NCI-H345 treated with DMSO at 0.1 percent for 48 hours (cell line): Measurements from ENCODE around the gene P2RX7.
"Not testable (repeated sequence)": the region's sequence is repeated elsewhere in the genome, so short reads cannot be mapped to it uniquely, and the experiment has no call there.

Experiments used
- DNase-seq: peaks from one replicate; lab custom pipeline; 2025; ENCODE audit not compliant: unreplicated experiment; lab: John Stamatoyannopoulos, UW

Gene P2RX7

DNA sequence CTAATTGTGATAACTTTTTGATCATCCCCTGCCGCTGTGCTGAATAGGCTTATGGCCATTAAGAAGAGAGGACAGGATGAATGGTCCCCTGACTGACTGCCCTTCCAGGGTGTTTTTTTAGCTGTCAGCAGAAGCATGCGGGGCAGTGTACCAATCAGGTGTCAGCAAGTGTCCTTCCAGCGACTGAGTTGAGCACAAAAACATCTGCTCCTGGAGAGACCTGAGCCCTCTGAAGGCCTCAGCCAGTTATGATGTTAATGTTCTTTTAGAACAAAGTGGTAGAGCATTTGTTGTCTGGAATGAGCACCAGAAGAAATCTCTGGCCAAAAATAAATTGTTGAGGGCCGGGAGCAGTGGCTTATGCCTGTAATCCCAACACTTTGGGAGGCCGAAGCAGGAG lies 37.5 kb downstream of the P2RX7 start:
- no peak for DNase-seq

DNA sequence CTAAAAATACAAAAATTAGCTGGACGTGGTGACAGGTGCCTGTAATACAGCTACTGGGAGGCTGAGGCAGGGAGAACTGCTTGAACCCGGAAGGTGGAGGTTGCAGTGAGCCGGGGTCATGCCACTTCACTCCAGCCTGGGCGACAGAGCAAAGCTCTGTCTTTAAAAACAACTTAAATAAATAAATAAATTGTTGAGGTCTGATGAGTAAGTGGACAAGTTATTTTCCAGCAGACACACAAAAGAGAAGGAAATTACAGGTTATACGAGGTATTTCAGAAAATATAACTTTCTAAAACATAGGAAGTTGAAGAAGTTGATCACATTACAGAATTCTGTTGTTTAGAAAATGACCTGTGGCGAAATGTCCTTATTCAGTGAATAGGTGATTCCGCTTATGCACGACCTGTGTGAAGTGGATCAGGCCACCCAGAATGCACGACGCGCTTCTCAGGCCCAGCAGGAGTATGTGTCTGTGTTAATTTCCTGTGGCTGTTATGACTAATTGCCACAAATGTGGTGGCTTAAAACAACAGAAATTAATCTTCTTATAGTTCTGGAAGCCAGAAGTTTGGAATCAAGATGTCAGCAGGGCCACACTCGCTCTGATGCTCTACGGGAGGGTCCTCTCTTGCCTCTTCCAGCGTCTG lies 38.1 kb downstream of the P2RX7 start:
- DNase-seq, result no peak

DNA sequence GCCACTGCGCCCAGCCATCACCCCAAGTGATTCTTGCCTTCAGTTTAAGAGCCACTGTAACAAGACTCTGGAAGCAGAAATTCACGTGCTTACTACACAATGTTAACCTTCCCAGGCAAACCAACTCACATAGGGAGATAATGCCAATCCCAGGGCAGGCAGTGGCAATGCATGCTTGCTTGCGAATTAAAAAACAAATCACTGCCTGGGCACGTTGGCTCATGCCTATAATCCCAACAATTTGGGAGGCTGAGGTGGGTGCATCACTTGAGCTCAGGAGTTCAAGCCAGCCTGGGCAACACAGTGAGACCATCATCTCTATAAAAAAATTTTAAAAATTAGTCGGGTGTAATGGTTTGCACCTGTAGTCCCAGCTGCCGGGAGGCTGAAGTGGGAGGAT lies 39.5 kb downstream of the P2RX7 start:
- no peak for DNase-seq

DNA sequence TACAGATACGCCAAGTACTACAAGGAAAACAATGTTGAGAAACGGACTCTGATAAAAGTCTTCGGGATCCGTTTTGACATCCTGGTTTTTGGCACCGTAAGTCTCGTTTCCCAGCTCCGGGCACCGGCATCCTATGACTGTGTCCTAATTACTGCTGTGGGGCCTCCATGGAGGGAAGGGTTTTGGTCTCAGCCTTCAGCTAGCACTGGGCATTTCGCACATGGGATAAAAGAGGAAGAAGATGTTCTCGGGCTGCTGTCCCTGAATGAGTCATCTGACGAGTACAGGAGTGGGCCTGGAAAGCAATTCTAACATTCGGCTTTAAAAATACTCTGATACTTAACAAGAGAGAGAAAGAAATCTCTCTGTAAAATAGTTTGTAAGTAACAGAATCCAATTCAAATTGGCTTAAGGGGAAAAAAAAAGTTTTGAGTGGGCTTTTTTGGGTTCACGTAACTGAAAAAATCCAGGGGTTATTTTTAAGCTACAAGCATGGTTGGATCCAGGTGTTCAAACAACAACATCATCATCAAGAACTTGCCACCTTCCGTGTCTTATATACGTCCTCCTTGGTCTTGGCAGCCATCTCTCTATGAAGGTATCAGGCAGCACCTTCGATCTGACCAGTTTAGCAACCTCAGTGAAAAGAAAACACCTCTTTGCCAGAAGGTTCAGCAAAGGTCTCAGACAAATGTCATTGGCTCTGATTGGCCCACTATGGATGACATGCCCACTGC lies 42.9 kb downstream of the P2RX7 start:
- no peak for DNase-seq

GRCh38 chr12:121176826-121177529 lies 44.3 kb downstream of the P2RX7 start:
- DNase-seq, result no peak

DNA sequence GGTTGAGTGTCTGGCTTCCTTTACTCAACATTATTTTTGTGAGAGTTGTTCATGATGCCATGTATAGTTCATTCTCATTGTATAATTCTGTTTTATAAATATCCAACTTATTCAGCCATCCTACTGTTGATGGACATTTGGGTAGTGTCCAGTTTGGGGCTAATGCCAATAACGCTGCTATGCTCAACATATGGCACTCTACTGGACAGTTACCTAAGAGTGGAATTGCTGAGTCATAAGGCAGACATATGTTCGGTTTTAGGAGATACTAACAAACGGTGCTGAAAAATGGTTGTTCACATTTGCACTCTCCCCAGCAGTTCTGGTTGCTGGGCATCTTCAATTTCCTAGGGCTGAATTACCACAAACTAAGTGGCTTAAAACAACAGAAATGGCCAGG lies 48.5 kb downstream of the P2RX7 start:
- DNase-seq, result no peak

- no peak for DNase-seq
Observed at GRCh38 chr12:121182222-121182893, 49.7 kb downstream of the P2RX7 start.

DNA sequence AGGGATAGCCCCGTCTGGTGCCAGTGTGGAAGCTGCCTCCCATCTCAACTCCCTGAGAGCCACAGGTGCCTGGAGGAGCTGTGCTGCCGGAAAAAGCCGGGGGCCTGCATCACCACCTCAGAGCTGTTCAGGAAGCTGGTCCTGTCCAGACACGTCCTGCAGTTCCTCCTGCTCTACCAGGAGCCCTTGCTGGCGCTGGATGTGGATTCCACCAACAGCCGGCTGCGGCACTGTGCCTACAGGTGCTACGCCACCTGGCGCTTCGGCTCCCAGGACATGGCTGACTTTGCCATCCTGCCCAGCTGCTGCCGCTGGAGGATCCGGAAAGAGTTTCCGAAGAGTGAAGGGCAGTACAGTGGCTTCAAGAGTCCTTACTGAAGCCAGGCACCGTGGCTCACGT lies 51.7 kb downstream of the P2RX7 start:
- no peak for DNase-seq

DNA sequence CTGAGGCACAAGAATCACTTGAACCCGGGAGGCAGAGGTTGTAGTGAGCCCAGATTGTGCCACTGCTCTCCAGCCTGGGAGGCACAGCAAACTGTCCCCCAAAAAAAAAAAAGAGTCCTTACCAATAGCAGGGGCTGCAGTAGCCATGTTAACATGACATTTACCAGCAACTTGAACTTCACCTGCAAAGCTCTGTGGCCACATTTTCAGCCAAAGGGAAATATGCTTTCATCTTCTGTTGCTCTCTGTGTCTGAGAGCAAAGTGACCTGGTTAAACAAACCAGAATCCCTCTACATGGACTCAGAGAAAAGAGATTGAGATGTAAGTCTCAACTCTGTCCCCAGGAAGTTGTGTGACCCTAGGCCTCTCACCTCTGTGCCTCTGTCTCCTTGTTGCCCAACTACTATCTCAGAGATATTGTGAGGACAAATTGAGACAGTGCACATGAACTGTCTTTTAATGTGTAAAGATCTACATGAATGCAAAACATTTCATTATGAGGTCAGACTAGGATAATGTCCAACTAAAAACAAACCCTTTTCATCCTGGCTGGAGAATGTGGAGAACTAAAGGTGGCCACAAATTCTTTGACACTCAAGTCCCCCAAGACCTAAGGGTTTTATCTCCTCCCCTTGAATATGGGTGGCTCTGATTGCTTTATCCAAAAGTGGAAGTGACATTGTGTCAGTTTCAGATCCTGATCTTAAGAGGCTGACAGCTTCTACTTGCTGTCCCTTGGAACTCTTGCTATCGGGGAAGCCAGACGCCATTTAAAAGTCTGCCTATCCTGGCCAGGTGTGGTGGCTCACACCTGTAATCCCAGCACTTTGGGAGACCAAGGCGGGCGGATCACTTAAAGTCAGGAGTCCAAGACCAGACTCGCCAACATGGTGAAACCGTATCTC lies 52.6 kb downstream of the P2RX7 start:
- no peak for DNase-seq

DNA sequence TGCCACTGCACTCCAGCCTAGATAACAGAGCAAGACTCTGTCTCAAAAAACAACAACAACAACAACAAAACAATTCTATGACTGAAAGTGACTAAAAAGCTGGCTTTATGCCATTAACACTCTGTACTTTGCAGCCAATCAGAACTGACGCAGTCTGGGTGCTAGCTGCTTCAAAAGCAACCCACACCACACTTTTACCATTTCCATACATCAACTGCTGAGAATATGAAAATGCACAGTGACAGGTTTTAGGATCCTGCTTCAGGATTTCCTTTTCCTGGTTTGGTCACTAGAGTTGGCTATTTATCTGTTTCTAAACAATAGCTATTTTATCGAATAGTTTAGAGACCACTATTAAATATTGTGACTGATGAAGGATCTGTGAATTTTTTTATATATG lies 54.1 kb downstream of the P2RX7 start:
- DNase-seq, result no peak

DNA sequence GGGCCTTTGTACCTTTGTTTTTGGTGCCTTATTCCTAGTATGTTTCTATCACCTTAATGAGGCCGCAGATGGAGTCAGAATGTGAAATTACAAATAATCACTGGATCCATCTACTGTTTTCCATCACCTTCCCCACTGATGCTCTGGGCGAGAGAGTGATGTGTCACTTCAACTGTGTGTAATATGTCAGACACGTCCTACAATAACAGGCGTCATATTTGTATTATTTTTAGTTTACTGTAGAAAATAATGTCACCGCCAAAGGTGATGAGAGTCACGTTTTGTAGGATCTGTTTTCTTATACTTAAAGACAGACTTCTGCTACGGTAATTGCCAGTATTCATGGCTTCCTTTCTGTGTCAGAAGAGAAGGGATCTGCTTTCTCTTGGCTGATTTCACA lies 54.8 kb downstream of the P2RX7 start:
- no peak for DNase-seq

- no peak for DNase-seq
Observed at GRCh38 chr12:121188227-121188626, 55.6 kb downstream of the P2RX7 start.

DNA sequence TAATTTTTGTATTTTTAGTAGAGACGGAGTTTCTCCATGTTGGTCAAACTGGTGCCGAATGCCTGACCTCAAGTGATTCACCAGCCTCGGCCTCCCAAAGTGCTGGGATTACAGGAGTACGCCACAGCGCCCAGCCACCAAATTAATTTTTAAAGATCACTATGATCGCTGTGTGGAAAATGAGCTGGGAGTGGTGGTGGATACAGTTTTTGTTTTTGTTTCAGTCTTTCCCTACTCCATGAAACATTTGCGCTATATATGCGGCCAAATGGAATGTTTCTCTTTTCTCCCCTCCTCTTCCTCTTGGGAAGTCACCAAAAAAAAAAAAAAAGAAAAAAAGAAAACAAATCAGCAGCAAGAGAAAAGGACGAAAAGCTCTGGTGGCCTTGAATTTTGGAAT lies 56.5 kb downstream of the P2RX7 start:
- DNase-seq, result no peak

GRCh38 chr12:121189619-121190155 lies 57.0 kb downstream of the P2RX7 start:
- DNase-seq, result no peak

GRCh38 chr12:121190523-121191031 lies 57.9 kb downstream of the P2RX7 start:
- no peak for DNase-seq

GRCh38 chr12:121191151-121191550 lies 58.5 kb downstream of the P2RX7 start:
- DNase-seq, result no peak

DNA sequence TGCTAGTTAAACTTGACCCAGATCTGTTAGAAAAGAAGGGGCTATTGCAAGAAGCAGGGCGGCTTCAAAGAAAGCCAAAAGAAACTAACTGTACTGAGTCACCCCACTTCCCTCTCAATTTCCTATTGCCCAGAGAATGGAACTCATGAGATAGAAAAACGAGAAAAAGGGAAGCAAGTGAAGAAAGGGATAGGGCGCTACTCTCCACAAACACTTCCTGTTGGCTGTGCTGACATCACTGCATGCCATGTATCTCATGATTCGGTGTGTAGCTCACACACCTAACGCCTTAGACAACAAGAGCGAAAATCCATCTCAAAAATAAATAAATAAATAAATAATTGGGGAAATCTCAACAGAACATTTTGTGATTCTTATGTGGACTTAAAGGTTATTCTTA lies 64.2 kb downstream of the P2RX7 start:
- DNase-seq, result no peak

DNA sequence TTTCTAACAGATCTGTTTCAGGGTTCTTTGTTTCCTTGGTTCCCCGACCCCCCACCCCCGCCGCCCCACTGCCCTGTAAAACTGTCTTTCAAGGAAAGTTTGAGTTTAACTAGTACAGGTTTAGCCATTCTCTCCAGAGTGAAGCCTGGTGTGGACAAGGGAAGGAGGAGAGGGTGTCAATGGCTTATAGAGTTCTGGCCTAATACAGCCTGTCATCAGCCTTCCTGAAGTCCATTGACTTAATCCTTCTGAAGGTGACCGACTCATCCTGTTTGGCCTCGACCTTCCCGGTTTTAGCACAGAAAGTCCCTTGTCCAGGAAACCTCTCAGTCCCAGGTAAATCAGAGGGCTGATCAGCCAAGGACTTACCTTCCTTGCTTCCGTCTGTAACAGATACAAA lies 66.3 kb downstream of the P2RX7 start:
- no peak for DNase-seq

GRCh38 chr12:121201140-121201539 lies 68.5 kb downstream of the P2RX7 start:
- DNase-seq, result not testable (repeated sequence)
